Measurements from ENCODE around the gene SHC3.

SHC3 gene

DNA sequence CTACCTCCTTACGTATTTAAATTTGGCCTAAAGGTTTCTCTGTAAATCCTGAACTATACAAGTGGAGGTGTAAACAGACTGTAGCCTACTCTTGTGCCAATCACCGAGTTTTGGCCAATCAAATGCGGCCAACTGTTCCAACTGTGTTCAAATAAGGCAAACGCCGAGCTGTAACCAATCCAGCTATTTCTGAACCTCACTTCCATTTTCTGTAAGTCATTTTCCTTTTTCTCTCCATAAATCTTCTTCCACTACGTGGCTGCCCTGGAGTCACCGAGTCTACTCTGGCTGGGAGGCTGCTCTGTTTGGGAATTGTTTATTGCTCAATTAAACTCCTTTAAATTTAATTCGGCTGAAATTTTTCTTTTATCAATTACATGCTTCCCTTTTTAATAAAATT lies 129.0 kb downstream of the SHC3 start:
- DNase-seq, result no peak

DNA sequence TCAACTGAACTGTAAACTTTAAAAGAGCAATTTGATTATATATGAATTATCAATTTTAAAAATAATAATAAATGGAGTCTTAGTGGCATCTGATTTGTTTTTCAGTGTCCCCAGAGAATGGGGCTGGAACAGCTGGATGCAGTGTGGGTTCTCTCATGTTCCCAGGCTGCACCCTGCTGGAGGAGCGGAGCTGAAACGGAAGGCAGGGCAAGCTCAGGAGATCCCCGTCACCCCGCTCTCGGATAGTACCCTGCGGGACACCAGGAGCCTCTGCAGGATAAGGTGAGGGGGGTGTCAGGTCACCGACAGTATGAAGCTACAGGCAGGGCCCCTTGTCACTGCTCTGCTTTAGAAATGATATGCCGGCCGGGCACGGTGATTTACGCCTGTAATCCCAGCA lies 130.0 kb downstream of the SHC3 start:
- no peak for DNase-seq

DNA sequence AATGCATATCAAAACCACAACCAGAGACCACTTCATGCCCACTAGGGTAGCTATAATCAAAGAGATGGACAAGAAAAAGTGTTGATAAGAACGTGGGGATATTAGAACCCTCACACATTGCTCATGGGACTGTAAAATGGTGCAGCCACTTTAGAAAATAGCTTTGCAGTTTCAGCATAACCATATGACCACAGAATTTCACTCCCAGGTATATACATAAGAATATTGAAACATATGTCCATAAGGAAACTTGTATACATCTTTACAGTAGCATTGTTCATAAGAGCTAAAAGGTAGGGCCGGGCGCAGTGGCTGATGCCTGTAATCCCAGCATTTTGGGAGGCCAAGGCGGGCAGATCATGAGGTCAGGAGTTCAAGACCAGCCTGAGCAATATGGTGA lies 131.0 kb downstream of the SHC3 start:
- DNase-seq, result no peak

DNA sequence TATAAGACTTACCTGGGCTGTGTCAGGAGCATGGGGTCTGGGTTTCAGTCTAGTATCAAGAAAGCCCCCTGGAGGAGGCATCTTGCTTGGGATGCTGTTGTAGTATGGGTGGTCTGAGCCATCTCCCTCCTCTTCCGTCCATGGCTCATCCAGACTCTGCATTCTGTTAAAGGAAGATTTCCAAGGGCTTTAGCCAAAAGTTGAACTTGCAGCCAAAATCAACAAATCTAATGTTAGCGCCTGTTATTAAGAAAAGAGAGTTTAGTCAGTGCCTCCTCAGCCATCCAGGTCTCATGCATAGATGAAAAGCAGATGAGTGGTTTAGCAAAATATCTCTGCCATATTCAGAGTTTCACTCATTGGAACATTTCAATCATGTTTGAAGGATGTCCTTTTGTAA lies 131.8 kb downstream of the SHC3 start:
- no peak for DNase-seq

DNA sequence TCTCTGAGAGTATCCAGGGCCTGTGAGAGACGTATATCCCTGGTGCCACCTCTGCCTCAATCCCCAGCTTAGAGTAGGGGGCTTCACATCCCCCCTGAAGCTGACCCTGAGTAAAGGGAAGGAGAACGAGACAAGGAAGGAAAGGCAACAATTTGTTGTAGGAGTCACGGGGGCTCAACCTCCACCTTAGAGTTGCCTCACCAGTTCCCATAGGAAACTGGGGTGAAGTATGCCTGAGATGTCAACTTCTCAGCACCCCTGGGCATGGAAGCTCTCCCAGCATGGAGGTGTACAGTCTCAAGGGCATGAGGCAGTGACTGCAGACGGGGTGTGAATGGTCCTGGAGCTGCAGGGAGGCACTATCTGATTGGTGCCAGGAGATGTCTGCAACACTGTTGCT lies 133.7 kb downstream of the SHC3 start:
- no peak for DNase-seq

DNA sequence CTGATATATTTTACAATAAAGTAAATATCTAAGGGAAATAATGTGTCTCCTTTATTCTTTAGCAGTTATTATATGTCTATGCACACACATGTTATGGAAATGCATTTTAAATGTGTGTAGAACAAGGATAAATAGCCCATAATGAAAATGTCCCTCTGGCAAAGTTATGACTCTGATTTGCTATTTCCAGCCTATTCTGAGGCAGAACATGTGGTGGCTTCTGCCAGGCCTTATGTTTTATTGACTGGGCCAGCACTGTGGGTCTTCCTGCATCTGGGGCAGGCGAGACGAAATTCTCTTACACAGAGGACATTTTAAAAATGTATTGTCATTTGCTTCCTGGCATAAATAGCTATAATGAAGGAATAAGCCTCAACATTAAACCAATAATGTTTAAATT lies 134.5 kb downstream of the SHC3 start:
- no peak for DNase-seq

DNA sequence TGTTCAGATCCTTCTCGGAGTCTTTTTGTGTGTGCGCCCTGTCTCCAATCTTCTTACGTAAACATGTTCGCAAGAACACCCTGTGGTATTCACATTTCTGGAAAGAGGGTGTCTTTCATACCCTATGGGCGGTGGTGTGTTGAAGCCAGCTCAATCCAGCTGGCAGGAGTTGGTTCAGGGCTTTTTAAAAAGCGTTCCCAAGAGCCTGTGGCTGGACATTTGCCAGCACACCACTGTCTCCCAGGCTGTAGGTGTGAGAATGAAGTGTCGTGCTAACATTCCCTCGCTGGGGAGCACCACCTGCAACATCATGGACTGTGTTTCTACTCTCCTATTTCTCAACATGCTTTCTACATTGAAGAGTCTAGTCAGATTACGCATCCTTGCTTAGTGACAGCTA lies 135.6 kb downstream of the SHC3 start:
- DNase-seq, result no peak

DNA sequence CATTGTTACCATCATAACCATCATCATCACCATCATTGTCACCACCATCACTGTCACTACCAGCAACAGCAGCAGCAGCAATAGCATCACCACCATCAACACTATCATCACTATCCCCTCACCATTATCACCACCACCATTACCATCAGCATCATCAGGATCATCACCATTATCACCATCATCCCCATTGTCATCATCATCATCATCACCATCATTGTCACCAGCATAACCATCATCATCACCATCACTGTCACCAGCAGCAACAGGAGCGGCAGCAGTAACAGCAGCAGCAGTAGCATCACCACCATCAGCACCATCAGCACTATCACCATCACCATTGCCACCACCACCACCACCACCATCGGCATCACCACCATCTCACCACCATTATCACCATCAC lies 139.0 kb downstream of the SHC3 start:
- DNase-seq, result no peak

DNA sequence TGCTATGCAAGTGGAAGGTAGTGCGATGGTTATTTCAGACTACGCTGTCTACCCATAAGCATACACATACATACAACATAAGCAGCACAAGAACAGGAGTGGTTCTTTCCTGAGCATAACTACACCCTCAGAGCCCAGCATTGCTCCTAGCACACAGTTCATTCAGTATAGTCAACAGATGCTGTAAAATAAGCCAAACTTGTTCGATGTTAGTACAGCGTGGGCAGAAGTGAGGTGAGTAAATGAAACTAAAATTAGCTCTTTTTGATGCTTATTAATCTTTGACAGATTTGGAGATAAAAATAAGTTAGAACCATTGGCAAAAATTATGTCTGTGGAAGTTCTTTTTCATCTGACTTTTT lies 139.5 kb downstream of the SHC3 start:
- DNase-seq, result no peak

DNA sequence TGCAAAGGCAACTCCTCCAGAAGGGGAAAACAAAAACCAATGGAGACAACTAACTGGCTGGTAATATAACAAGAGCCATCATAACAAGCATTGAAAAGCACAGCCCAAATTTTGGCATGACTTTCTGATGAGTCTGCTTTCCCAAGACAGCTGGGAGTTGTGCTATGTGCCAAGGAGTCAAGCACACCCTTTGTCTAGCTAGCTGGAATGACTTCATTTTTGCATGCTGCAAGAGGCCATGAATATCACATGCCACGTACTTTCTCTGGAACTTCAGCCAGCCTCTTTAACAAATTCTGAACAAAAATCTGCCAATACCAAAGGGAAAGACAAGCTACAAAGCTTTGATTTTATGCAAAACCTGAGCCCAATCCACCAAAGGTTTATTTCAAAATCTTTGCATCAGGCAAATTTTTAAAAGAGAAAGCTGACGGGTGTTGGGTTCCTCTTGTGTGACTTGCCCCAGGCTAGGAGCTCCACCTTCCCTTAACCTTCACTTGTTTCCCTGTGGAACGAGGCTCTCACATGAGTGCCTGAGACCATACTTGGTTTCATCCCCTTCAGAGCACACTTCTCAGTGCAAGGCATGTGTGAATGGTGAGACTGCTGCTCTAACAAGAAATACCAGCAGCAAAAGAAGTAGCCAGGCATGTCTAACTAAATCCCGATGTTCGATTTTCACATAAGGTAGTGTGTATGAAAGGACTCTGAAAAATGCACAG lies 140.1 kb downstream of the SHC3 start:
- no peak for DNase-seq

DNA sequence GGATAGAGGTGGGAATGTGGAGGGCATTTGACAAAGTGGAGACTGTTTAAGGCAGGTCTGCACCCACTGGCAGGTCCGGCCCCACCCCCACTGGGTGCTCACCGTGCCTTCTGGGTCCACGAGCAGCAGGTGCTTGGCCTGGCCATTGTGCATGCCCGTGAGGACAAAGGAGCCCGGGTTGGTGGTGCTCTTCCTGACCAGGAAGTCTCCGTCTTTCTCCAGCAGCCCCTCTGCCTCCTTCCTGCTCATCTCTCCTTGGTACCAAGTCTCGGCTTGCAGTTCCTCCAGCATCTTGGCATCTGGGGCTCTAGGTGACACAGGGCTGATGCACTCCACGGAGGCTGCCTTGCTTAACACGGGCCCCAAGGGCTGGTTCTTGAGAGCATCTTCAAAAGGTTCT lies 140.7 kb downstream of the SHC3 start:
- no peak for DNase-seq

DNA sequence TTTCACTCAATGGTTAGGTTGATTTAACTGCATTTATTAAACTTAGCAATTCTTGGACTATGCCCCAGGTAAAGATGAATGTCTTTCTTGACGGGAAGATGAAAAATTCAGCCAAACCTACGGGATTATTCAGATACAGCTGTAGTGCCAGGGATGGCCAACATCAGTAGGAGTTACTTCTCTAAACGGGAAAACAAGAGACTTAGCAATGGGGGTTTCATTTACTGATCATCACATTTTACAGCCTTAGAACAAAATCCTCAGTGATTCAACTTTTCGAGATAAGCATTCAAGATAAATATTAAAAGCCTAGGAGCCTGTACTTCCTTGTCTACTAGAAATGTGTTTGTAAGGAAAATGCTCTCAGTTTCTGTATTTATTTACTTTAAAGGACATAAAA lies 141.3 kb downstream of the SHC3 start:
- DNase-seq, result no peak

DNA sequence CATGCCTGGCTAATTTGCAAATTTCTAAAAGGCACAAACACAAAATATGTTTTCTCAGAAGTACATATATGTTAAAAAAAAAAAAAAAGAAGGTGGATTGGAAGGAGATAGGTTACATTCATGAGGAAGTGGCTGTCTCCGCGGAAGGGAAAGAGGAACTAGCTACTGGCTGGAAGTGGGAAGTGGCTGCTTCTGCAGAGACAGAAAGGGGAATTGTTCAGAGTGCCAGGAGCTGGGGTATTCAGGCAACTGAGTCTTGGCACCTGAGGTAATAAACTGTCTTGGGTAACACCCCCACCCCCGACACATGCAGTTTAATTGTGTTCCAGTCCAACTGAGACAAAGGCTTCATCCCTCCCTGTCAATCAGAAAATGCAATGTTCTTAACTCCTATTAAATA lies 141.7 kb downstream of the SHC3 start:
- no peak for DNase-seq

DNA sequence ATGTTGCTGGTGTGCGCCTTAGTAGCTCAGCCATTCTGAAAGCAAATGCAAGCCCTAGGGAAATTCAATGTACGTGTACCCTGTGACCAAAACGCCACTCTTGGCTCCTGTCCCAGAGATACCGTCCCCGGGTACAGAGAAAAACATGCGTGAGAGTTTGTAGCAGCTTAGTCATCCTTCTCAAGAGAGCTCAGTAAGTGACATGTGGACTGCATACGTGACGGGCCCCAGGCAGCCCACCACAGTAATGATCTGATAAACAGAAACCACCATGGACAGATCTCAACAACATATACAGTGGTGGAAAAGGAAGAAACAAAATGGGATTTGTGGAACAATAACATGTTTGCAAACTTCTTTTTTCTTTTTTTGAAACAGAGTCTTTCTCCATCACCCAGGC lies 142.2 kb downstream of the SHC3 start:
- DNase-seq, result no peak

DNA sequence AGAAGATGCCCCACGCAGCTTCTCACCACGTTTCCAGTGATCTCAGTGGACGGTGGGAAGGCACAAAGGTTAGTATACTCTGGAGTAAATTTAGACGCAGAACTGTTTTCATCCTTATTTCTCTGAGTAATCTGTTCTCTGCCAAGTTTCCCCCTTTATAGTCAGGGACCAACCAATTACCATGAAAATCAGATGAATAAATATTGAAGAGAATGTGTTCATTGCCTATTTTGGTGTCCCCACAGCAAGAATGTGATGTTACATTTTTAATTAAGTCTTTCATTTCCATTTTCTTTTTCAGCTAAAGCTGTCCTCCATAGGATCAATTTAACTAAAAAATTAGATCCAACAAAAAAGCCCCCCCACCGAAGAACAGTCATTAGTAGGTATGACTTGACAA lies 146.0 kb downstream of the SHC3 start:
- no peak for DNase-seq

DNA sequence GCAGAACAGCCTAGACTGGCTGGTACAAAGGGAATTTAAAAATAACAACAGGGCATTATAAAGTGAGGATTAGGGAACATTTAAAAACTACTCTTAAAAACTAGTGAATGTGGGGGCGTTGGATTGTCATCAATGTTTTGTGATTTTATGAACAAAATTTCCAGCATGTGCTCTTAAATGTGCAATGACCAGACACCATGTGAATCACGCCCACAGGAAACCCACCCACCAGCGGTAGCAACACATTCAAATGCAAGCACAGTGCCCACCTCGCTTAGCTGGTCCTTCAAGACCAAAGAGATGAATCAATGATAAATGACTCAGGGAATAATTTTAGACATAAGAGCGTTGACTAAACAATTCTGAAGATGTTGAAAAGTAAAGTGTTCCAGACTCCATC lies 146.4 kb downstream of the SHC3 start:
- DNase-seq, result no peak

DNA sequence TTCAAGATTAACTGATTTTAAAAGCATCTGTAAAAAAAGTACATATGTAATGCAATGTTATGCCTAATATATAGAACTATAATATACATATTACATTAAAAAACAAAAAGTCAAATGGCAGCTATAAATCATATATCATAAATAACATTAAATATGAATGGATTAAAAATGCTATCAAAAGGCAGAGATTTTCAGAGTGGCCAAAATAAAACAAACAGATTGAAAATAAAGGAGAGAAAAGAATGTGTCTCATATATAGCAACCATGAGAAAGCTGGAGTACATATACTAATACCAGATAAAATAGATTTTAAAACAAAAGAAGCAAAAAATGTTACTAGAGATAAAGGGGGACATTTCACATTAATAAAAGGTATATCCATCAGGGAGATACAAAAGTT lies 148.8 kb downstream of the SHC3 start:
- DNase-seq, result no peak

DNA sequence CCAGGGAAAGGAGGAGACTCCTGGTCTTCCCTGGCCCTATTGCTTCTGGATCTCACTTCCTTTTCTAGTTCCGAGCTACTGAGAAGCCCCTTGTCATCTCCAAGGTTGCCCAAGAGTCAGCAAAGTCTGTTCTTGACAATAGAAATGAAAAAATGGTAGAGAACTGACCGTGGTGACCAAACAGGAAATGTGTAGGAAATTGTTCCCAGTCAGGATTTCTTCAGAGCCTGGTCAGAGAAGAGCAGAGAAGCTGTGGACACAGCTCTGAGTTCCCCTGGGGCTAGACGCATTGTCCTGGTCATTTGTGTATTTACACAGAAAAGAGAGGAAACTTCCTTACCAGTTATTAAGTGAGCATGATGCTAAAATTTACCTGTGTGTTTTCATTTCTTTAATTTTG lies 151.7 kb downstream of the SHC3 start:
- DNase-seq, result no peak

DNA sequence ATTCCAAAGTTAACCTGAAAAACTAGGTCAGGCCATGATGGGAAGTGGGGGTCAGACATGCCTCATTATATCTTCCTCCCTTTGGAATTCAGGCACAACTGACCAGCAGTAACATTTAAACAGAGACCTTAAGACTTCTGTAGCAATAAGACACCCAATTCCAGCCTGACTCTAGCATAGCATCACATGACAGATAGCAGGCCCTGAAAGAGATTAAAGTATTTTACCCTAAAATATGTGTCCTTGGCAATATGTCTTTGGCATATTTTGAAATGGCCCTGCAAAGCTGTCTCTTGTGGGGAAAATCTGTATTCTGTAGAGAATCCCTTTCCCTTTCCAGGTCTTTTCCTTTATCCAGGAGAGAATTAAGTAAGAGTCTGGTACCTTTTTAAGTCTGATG lies 153.1 kb downstream of the SHC3 start:
- DNase-seq, result no peak

DNA sequence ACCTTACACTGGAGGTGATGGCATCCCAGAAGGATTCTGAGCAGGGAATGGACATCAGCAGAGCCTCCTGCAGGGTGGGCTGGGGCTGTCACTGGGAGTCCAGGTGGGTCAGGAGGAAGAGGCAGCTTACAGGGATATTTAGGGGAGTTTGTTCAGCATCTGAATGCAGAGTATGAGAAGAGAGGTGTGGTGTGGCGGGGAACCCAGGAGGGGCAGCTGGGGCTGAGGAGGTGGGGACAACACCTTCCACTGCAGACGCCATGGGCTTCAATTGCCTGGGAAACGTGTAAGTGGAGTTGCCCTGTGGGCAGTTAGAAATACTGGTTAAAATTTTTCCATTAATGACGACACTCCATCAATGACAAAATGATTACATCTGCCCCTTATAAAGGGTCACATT lies 153.9 kb downstream of the SHC3 start:
- DNase-seq, result no peak

DNA sequence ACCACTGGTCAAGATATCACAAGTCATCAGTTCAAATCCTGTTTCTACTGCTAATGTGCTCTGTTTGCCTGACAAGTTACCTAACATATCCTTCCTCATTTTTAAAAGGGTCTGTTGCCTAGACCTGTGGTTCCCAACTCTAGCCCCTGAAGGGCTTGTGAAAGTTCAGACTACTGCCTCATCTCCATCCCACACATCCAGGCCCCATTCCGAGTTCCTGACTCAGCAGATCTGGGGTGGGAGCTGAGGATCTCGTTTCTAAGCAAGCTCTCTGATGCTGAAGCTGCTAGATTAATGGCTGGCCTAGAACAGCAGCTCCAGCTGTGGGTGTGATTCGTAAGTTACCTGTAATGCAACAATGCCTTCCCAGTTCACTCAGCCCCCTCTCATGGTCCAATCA lies 154.9 kb downstream of the SHC3 start:
- DNase-seq, result no peak

DNA sequence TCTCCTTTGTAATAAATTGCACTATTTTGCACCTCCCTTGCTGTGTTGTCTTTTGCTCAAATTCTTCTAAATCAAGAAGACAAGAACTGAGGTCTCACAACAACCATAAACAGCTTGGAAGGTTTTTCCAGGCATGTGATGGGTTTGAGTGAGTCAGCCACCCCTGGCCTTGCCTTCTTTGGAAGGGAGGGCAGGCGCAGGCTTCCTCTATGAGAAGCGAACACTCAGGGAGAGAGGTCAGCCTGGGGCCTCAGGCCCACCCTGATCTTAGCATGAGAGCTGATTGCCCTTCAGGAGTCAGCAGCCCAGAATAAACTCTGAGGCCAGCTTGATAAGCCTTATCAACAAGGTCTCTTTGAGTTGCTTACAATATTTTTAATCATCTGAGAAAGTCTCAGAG lies 155.7 kb downstream of the SHC3 start:
- no peak for DNase-seq

DNA sequence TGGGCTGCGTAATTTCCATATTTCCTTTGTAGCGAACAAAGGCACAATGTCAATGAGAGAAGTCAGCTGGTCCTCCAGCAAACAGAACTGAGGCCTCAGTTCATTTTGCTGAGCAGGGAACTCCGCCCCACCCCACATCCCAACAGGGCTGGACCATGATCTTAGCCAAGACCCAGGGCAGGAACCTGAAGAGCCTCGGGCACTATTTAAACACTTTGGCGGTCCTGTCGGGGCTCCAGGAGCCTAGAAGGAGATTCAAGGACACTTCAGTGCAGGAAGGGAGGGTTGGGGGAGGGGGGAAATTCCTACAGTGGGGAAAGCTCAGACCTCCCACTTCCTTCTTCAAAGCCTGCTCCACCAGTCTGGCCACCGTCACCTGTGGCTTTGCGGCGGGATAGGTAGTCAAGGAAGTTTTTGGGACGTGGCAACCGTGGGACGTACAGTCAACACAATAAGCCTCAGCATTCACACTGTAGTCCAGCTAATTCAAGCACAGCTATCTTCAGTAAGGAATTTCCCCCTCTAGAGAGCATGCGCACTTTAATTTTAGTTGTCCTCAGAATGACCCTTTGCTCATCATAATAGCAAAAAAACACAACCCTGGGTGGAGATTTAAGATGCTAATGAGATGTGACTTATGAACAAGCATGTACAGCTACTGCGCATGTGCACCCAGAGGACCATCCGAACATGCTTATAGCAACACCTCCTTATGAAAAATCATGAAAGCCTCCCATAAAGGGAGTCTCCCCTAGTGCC lies 156.4 kb downstream of the SHC3 start:
- DNase-seq, result no peak

DNA sequence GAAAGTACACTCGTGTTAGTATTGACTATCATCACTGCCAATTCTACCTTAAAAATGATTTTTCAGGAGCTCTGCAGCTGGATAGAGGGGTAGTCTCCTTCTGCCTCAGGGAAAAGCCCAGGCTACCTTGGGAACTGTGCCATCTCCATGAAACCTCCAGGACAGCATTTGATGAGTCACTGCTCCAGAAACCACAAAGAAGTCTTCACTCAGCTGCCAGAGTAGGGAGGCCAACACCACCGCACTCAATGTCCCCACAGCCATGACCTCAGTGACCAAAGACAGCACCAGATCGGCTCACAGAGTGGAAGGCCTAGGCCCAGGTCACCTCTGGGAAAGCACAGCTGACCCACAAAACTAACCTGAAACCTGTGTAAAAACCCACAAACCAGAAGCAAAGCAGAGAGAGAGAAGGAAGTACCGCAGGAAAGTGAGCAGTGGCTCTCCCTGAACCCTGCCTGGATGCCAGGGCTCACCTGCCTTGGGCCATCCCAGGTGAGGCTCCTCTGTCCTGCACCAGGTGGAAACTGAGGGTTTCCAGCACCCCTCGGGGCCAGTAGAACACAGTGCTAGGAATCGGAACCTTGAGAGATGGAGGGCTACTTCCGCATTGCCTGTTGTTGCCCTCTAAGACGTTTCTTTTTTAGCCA lies 157.3 kb downstream of the SHC3 start:
- no peak for DNase-seq

DNA sequence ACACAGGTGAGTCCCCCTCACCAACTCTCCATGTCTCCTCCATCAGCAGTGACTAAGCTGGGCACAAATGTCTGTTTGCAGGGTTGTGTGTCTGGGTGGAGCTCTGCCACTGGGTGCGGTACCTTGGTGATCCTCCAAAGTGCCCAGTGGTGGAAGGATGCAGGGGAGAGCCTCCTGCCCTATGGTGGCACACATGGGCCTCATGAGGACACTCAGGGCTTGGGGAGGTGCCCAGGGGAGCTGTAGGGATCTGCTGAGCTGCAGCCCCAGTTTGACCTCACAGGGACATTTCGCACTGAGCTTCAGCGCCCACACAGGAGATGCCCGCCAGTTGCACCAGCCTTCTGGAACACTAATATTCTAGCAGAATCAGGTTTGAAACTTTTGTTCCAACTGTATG lies 157.9 kb downstream of the SHC3 start:
- DNase-seq, result no peak

Measured in cerebellar nuclear complex (tissue), 1 donor.